SK-N-SH treated with all-trans-retinoic acid at 6 μM for 48 hours (cell line): ENCODE data around the gene TM6SF1.

Experiments used
- ATAC-seq: fragments of 200-7000 bp; cut with Tn5 transposase; 3 replicates; pipeline ENCODE4 v1.9.1; 2020; ENCODE audit warnings: mild to moderate bottlenecking, moderate library complexity
- ARNTL ChIP-seq: fragments of 450-650 bp; formaldehyde crosslinking; IDR thresholded peaks from 2 replicates; pipeline ENCODE4 v1.5.0; 2020; ENCODE audit warnings: low read depth, mild to moderate bottlenecking, moderate library complexity, borderline replicate concordance
- CSDC2 ChIP-seq: fragments of 250-450 bp; sonication (Bioruptor Pico); IDR thresholded peaks from 2 replicates; pipeline ENCODE4 v1.5.0; 2020; ENCODE audit warnings: mild to moderate bottlenecking, moderate library complexity
- ESRRG ChIP-seq: fragments of 250-450 bp; sonication (Bioruptor Pico); IDR thresholded peaks from 2 replicates; pipeline ENCODE4 v1.6.1; 2021; ENCODE audit warnings: mild to moderate bottlenecking
- GLIS3 ChIP-seq: fragments of 250-450 bp; sonication (Bioruptor Pico); IDR thresholded peaks from 2 replicates; pipeline ENCODE4 v1.5.0; 2020; ENCODE audit warnings: mild to moderate bottlenecking, moderate library complexity
- ISL1 ChIP-seq: fragments of 250-450 bp; sonication (Bioruptor Pico); IDR thresholded peaks from 2 replicates; pipeline ENCODE4 v2.1.2; 2022; ENCODE audit warnings: mild to moderate bottlenecking, moderate library complexity
- OSR1 ChIP-seq: fragments of 250-450 bp; sonication (Bioruptor Pico); IDR thresholded peaks from 2 replicates; pipeline ENCODE4 v1.8.0; 2022; ENCODE audit warnings: moderate library complexity, mild to moderate bottlenecking, inconsistent platforms
- PPARA ChIP-seq: fragments of 250-450 bp; sonication (Bioruptor Pico); IDR thresholded peaks from 2 replicates; pipeline ENCODE4 v1.5.0; 2020; ENCODE audit warnings: mild to moderate bottlenecking, borderline replicate concordance
- RARB ChIP-seq: fragments of 250-450 bp; sonication (Bioruptor Pico); IDR thresholded peaks from 2 replicates; pipeline ENCODE4 v1.8.0; 2021; ENCODE audit warnings: mild to moderate bottlenecking, moderate library complexity
- SNAI2 ChIP-seq: fragments of 250-450 bp; sonication (Bioruptor Pico); IDR thresholded peaks from 2 replicates; pipeline ENCODE4 v1.5.0; 2020; ENCODE audit warnings: mild to moderate bottlenecking, moderate library complexity
- TOX ChIP-seq: fragments of 250-450 bp; sonication (Bioruptor Pico); IDR thresholded peaks from 2 replicates; pipeline ENCODE4 v1.8.0; 2021; ENCODE audit warnings: mild to moderate bottlenecking, moderate library complexity, borderline replicate concordance
- ZC3H10 ChIP-seq: fragments of 250-450 bp; sonication (Bioruptor Pico); IDR thresholded peaks from 2 replicates; pipeline ENCODE4 v1.5.1; 2021; ENCODE audit warnings: mild to moderate bottlenecking, moderate library complexity
- ZFP3 ChIP-seq: fragments of 250-450 bp; sonication (Bioruptor Pico); IDR thresholded peaks from 2 replicates; pipeline ENCODE4 v1.5.0; 2020; ENCODE audit warnings: mild to moderate bottlenecking, moderate library complexity
- ZFP30 ChIP-seq: fragments of 450-650 bp; formaldehyde crosslinking; IDR thresholded peaks from 2 replicates; pipeline ENCODE4 v1.5.0; 2022; ENCODE audit warnings: mild to moderate bottlenecking, moderate library complexity
- ZNF565 ChIP-seq: fragments of 450-650 bp; formaldehyde crosslinking; conservative IDR thresholded peaks from 2 replicates; pipeline ENCODE4 v1.5.0; 2020; ENCODE audit warnings: low read depth, mild to moderate bottlenecking, moderate library complexity
- ZNF8 ChIP-seq: fragments of 450-650 bp; formaldehyde crosslinking; IDR thresholded peaks from 2 replicates; pipeline ENCODE4 v1.5.0; 2020; ENCODE audit warnings: mild to moderate bottlenecking, moderate library complexity
- TF ChIP-seq, protein P1 (sequence below): fragments of 250-450 bp; sonication (Bioruptor Pico); IDR thresholded peaks from 2 replicates; pipeline ENCODE4 v1.8.0; 2020; ENCODE audit warnings: mild to moderate bottlenecking, moderate library complexity, borderline replicate concordance
- TF ChIP-seq, protein P2 (sequence below): fragments of 250-450 bp; sonication (Bioruptor Pico); IDR thresholded peaks from 2 replicates; pipeline ENCODE4 v1.8.0; 2021; ENCODE audit warnings: low read depth, mild to moderate bottlenecking, moderate library complexity, borderline replicate concordance
- TF ChIP-seq, protein P3 (sequence below): fragments of 250-450 bp; sonication (Bioruptor Pico); IDR thresholded peaks from 2 replicates; pipeline ENCODE4 v1.5.1; 2020; ENCODE audit warnings: low read depth, mild to moderate bottlenecking, moderate library complexity
- TF ChIP-seq, protein P4 (sequence below): fragments of 250-450 bp; sonication (Bioruptor Pico); IDR thresholded peaks from 2 replicates; pipeline ENCODE4 v1.5.0; 2020; ENCODE audit warnings: mild to moderate bottlenecking, moderate library complexity
- TF ChIP-seq, protein P5 (sequence below): fragments of 250-450 bp; sonication (Bioruptor Pico); IDR thresholded peaks from 2 replicates; pipeline ENCODE4 v1.5.1; 2021; ENCODE audit warnings: mild to moderate bottlenecking, moderate library complexity

TM6SF1 gene

DNA sequence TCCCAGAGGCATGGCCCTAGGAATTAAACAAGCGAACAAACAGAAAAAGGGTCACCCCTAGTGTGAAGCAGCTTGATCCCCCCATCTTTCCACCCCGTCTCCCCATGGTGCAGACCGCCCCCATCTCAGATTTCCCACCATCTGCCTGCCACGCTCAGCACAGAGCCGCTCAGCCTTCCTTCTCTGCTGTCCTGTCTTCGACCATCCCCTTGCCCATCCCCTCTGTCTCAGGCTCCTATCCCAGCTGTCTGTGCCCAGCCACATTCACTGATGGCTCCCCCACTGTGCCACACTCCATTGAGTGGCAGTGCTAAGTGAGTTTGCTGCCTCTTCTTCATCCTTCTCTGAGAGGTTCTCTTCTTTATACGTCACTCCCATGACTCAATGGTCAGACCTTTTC lies 28.7 kb upstream of the TM6SF1 start:
- no peak for TF ChIP-seq SNAI2
- TF ChIP-seq ZFP3 (CRISPR knock-in tag) = no peak
- no peak for TF ChIP-seq ZNF8
- no peak for TF ChIP-seq GLIS3 (CRISPR knock-in tag)
- TF ChIP-seq, protein P1, sequence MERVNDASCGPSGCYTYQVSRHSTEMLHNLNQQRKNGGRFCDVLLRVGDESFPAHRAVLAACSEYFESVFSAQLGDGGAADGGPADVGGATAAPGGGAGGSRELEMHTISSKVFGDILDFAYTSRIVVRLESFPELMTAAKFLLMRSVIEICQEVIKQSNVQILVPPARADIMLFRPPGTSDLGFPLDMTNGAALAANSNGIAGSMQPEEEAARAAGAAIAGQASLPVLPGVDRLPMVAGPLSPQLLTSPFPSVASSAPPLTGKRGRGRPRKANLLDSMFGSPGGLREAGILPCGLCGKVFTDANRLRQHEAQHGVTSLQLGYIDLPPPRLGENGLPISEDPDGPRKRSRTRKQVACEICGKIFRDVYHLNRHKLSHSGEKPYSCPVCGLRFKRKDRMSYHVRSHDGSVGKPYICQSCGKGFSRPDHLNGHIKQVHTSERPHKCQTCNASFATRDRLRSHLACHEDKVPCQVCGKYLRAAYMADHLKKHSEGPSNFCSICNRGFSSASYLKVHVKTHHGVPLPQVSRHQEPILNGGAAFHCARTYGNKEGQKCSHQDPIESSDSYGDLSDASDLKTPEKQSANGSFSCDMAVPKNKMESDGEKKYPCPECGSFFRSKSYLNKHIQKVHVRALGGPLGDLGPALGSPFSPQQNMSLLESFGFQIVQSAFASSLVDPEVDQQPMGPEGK (CRISPR knock-in tag) = no peak
- TF ChIP-seq RARB (CRISPR knock-in tag) = no peak
- no peak for TF ChIP-seq ISL1 (CRISPR knock-in tag)
- TF ChIP-seq, protein P2, sequence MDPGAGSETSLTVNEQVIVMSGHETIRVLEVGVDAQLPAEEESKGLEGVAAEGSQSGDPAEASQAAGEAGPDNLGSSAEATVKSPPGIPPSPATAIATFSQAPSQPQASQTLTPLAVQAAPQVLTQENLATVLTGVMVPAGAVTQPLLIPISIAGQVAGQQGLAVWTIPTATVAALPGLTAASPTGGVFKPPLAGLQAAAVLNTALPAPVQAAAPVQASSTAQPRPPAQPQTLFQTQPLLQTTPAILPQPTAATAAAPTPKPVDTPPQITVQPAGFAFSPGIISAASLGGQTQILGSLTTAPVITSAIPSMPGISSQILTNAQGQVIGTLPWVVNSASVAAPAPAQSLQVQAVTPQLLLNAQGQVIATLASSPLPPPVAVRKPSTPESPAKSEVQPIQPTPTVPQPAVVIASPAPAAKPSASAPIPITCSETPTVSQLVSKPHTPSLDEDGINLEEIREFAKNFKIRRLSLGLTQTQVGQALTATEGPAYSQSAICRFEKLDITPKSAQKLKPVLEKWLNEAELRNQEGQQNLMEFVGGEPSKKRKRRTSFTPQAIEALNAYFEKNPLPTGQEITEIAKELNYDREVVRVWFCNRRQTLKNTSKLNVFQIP = no peak
- TF ChIP-seq ZNF565 (CRISPR knock-in tag) = no peak
- no peak for TF ChIP-seq ESRRG (CRISPR knock-in tag)
- TF ChIP-seq, protein P3, sequence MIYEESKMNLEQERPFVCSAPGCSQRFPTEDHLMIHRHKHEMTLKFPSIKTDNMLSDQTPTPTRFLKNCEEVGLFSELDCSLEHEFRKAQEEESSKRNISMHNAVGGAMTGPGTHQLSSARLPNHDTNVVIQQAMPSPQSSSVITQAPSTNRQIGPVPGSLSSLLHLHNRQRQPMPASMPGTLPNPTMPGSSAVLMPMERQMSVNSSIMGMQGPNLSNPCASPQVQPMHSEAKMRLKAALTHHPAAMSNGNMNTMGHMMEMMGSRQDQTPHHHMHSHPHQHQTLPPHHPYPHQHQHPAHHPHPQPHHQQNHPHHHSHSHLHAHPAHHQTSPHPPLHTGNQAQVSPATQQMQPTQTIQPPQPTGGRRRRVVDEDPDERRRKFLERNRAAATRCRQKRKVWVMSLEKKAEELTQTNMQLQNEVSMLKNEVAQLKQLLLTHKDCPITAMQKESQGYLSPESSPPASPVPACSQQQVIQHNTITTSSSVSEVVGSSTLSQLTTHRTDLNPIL (CRISPR knock-in tag) = no peak
- TF ChIP-seq, protein P4, sequence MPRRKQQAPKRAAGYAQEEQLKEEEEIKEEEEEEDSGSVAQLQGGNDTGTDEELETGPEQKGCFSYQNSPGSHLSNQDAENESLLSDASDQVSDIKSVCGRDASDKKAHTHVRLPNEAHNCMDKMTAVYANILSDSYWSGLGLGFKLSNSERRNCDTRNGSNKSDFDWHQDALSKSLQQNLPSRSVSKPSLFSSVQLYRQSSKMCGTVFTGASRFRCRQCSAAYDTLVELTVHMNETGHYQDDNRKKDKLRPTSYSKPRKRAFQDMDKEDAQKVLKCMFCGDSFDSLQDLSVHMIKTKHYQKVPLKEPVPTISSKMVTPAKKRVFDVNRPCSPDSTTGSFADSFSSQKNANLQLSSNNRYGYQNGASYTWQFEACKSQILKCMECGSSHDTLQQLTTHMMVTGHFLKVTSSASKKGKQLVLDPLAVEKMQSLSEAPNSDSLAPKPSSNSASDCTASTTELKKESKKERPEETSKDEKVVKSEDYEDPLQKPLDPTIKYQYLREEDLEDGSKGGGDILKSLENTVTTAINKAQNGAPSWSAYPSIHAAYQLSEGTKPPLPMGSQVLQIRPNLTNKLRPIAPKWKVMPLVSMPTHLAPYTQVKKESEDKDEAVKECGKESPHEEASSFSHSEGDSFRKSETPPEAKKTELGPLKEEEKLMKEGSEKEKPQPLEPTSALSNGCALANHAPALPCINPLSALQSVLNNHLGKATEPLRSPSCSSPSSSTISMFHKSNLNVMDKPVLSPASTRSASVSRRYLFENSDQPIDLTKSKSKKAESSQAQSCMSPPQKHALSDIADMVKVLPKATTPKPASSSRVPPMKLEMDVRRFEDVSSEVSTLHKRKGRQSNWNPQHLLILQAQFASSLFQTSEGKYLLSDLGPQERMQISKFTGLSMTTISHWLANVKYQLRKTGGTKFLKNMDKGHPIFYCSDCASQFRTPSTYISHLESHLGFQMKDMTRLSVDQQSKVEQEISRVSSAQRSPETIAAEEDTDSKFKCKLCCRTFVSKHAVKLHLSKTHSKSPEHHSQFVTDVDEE (CRISPR knock-in tag) = no peak
- TF ChIP-seq CSDC2 (CRISPR knock-in tag) = no peak
- no peak for TF ChIP-seq ARNTL (CRISPR knock-in tag)
- no peak for TF ChIP-seq TOX (CRISPR knock-in tag)
- TF ChIP-seq, all 23 proteins: peak for 0
- ATAC-seq = no peak

DNA sequence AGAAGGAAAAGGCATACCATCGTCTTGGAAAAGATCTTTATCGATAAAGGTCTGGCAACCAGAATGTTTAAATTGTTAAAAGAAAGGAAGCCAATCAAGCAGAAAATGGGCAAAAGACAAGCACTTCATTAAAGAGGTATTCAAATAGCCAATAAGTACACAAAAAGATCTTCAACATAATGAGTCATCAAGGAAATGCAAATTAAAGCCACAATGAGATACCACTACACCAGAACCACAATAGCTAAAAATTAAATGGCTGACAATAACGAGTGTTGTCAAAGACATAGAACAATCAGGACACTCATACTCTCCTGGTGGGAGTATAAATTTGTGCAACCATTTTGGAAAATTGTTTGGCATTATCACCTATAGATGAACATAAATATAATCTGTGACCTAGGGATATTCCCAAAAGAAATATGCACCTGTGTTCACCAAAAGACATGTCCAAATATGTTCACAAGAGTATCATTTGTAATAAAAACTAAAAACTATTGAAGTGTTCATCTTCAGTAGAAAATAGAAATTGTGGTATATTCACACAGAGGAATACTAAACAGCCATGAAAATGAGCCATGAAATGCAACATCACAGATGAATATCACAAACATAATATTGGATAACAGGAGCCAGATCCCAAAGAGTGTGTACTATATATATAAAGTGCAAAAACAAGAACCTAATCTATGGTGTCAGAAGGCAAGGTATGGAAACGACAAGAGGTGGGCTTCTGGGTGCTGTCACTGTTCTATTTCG lies 26.0 kb upstream of the TM6SF1 start:
- TF ChIP-seq ZFP30 (CRISPR knock-in tag) = no peak
- TF ChIP-seq ZFP3 (CRISPR knock-in tag) = no peak
- no peak for TF ChIP-seq GLIS3 (CRISPR knock-in tag)
- no peak for TF ChIP-seq ZNF565 (CRISPR knock-in tag)
- TF ChIP-seq, protein P1 (CRISPR knock-in tag) = no peak
- no peak for TF ChIP-seq RARB (CRISPR knock-in tag)
- TF ChIP-seq PPARA (CRISPR knock-in tag) = no peak
- TF ChIP-seq, protein P3 (CRISPR knock-in tag) = no peak
- no peak for TF ChIP-seq ZC3H10 (CRISPR knock-in tag)
- no peak for TF ChIP-seq OSR1 (CRISPR knock-in tag)
- no peak for TF ChIP-seq ARNTL (CRISPR knock-in tag)
- TF ChIP-seq, protein P2 = no peak
- TF ChIP-seq TOX (CRISPR knock-in tag) = no peak
- TF ChIP-seq, protein P4 (CRISPR knock-in tag) = no peak
- TF ChIP-seq, protein P5, sequence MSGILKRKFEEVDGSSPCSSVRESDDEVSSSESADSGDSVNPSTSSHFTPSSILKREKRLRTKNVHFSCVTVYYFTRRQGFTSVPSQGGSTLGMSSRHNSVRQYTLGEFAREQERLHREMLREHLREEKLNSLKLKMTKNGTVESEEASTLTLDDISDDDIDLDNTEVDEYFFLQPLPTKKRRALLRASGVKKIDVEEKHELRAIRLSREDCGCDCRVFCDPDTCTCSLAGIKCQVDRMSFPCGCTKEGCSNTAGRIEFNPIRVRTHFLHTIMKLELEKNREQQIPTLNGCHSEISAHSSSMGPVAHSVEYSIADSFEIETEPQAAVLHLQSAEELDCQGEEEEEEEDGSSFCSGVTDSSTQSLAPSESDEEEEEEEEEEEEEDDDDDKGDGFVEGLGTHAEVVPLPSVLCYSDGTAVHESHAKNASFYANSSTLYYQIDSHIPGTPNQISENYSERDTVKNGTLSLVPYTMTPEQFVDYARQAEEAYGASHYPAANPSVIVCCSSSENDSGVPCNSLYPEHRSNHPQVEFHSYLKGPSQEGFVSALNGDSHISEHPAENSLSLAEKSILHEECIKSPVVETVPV = no peak
- ATAC-seq = no peak
